Naive thymus-derived CD4-positive, alpha-beta T cell (primary cell): ENCODE data around the gene ZFAND3. TPM values are rescaled to one million over a fixed set of nuclear protein-coding genes. Genes with fewer than 3 reads are reported as not detected.

Experiments
- ATAC-seq: fragments of 150-1000 bp; cut with Tn5 transposase; 2 replicates; pipeline ENCODE4 v1.10.0; 2021; ENCODE audit warnings: mild to moderate bottlenecking, moderate library complexity
- CTCF ChIA-PET: fragments of 350-600 bp; sonication (Branson Sonifier 250); formaldehyde crosslinking; loops from one replicate; lab custom pipeline; 2021; ENCODE audit warnings: antibody characterized with exemption; lab: Charles Lee
- POLR2A ChIA-PET: fragments of 350-600 bp; sonication (Branson Sonifier 250); formaldehyde crosslinking; loops from one replicate; lab custom pipeline; 2021; ENCODE audit warnings: antibody characterized with exemption, inconsistent platforms; lab: Charles Lee
- DNase-seq, 9 donors: peaks; one replicate each; pipeline versions ENCODE4 v3.0.0 to v3.0.0-alpha.2; 2020 to 2022; ENCODE audit warnings: mixed read lengths in 1 of 9
- H3K27ac ChIP-seq: one replicate; pipeline ENCODE4 v1.7.0; 2013; ENCODE audit warnings: mild to moderate bottlenecking, low read depth, low read length, moderate library complexity
- H3K27me3 ChIP-seq, 2 donors: one replicate each; pipeline ENCODE4 v1.7.0; 2013; ENCODE audit warnings: low read length in 2 of 2, mild to moderate bottlenecking in 2 of 2, moderate library complexity in 2 of 2; ENCODE audit not compliant: control insufficient read depth in 2 of 2, insufficient read depth in 2 of 2
- H3K36me3 ChIP-seq, 3 experiments: 1 replicate in 2 of 3; 2 replicates in 1 of 3; pipeline ENCODE4 v1.7.0; 2013; ENCODE audit warnings: low read length in 3 of 3, mild to moderate bottlenecking in 3 of 3, moderate library complexity in 1 of 3; ENCODE audit not compliant: insufficient read depth in 3 of 3, control insufficient read depth in 2 of 3
- H3K4me1 ChIP-seq, 2 donors: one replicate each; pipeline ENCODE4 v1.7.0; 2013; ENCODE audit warnings: low read length in 2 of 2, mild to moderate bottlenecking in 2 of 2, moderate library complexity in 1 of 2; ENCODE audit not compliant: control insufficient read depth in 2 of 2, insufficient read depth in 2 of 2
- H3K4me3 ChIP-seq: 2 replicates; pipeline ENCODE4 v1.7.0; 2013; ENCODE audit warnings: mild to moderate bottlenecking, low read length
- H3K9me3 ChIP-seq, 3 experiments: 1 replicate in 2 of 3; 2 replicates in 1 of 3; pipeline ENCODE4 v1.7.0; 2013; ENCODE audit warnings: low read length in 3 of 3; ENCODE audit not compliant: control insufficient read depth in 2 of 3
- H3K27ac Mint-ChIP-seq, 9 donors: one replicate each; pipeline ENCODE4 v1.8.0; 2020 to 2022; ENCODE audit warnings: mixed read lengths in 9 of 9, mild to moderate bottlenecking in 8 of 9, moderate library complexity in 5 of 9, inconsistent platforms in 2 of 9
- H3K27me3 Mint-ChIP-seq, 5 donors: one replicate each; pipeline ENCODE4 v1.8.0; 2021 to 2022; ENCODE audit warnings: mixed read lengths in 5 of 5, mild to moderate bottlenecking in 1 of 5
- H3K36me3 Mint-ChIP-seq, 5 donors: one replicate each; pipeline ENCODE4 v1.8.0; 2020 to 2022; ENCODE audit warnings: mixed read lengths in 5 of 5, mild to moderate bottlenecking in 3 of 5, inconsistent platforms in 1 of 5
- H3K4me1 Mint-ChIP-seq, 7 donors: one replicate each; pipeline ENCODE4 v1.8.0; 2020 to 2022; ENCODE audit warnings: mixed read lengths in 7 of 7, mild to moderate bottlenecking in 3 of 7, inconsistent platforms in 1 of 7
- H3K4me3 Mint-ChIP-seq, 10 donors: one replicate each; pipeline ENCODE4 v1.8.0; 2020 to 2022; ENCODE audit warnings: mild to moderate bottlenecking in 10 of 10, mixed read lengths in 10 of 10, moderate library complexity in 6 of 10, inconsistent platforms in 2 of 10
- H3K9me3 Mint-ChIP-seq, 11 donors: one replicate each; pipeline ENCODE4 v1.8.0; 2020 to 2022; ENCODE audit warnings: mixed read lengths in 11 of 11, mild to moderate bottlenecking in 4 of 11, inconsistent platforms in 1 of 11, moderate library complexity in 1 of 11
- intact Hi-C, 2 donors: fragments of 100-400 bp; cut with micrococcal nuclease; formaldehyde crosslinking; loops; one replicate each; pipeline ENCODE4 v1.15.1; 2023
- polyA plus RNA-seq, 2 donors: library from polyadenylated mRNA; unstranded; fragments of 300-500 nt; fragmentation: Illumina TruSeq; gene quantifications; one replicate each; pipeline ENCODE4 v1.2.3, GENCODE V29; 2021
- total RNA-seq, 6 experiments: library from RNA in 5 of 6; stranded (reverse) in 5 of 6; gene quantifications; 1 replicate in 5 of 6; 2 replicates in 1 of 6; pipeline ENCODE4 v1.2.3 and lab custom pipeline; 2021 to 2026

Gene ZFAND3
- total and polyA plus RNA-seq, 7 experiments from 2014 or later = 3.5 to 55.0 (median 37.1) TPM

- peaks cover 13 to 47% (median 30%) of the 10 kb centered on the region in 7 donors for H3K4me1 Mint-ChIP-seq
- ATAC-seq (no peak), DNase-seq (no peak)
- no peak overlapping the region for H3K27ac ChIP-seq
- H3K27me3 ChIP-seq = no peaks in the 10 kb centered on the region
- ChIA-PET POLR2A (interaction anchor here (0.6 kb wide), 1 partner anchor 776 kb away, joined by 3 read pairs; no protein-coding TSS in a partner anchor), CTCF (interaction anchor here (0.6 kb wide), 1 partner anchor 127 kb away, joined by 4 read pairs; no protein-coding TSS in a partner anchor)
- H3K36me3 ChIP-seq = peaks cover 0 to 15% (median 0%) of the 10 kb centered on the region in 3 experiments
- H3K4me3 Mint-ChIP-seq = no peak overlapping the region
- intact Hi-C loops = no loop called here
- H3K9me3 ChIP-seq = no peaks in the 10 kb centered on the region
- no peaks in the 10 kb centered on the region for H3K4me1 ChIP-seq
- H3K27me3 Mint-ChIP-seq = no peaks in the 10 kb centered on the region
- peak overlapping the region in 1 of 9 donors; percentile 53 for H3K27ac Mint-ChIP-seq
- H3K9me3 Mint-ChIP-seq = no peaks in the 10 kb centered on the region
- H3K4me3 ChIP-seq = no peak overlapping the region
- peaks cover 2 to 15% (median 11%) of the 10 kb centered on the region in 5 donors for H3K36me3 Mint-ChIP-seq
Measured at GRCh38 chr6:38143191-38144150, 323.9 kb downstream of the ZFAND3 start.

DNA sequence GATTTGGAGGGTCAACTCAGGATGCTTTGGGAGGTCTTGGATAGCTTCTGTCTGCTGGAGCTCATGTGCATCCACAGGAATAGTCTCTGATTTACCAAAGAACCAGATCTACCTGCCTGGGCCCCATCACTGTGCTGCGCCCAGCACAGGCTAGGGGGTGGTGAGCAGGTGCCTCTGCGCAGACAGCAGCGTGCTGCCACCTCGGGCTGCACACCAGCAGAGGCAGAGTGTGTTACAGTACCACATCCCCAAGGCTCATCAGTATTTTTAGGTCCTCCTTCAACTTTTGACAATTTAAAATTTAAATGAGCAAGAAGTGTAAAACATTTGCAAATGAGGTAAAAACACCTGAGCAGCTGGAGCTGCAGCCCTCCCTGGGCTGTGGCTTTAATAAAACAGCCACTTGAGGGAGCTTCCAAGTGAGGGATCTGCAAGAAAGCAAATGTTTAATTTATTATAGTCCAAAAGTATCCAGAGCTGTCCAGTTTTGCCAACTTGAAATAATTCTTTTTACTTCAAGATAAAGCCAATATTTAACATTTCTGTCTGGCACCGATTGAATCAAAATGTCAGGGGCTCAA is 324.9 kb downstream of the ZFAND3 start:
- H3K36me3 ChIP-seq = peaks cover 0 to 15% (median 0%) of the 10 kb centered on the region in 3 experiments
- ATAC-seq (no peak), DNase-seq (no peak)
- H3K27me3 Mint-ChIP-seq = no peaks in the 10 kb centered on the region
- H3K27me3 ChIP-seq = no peaks in the 10 kb centered on the region
- POLR2A ChIA-PET = no interaction called here
- H3K4me1 Mint-ChIP-seq = peaks cover 15 to 37% (median 20%) of the 10 kb centered on the region in 7 donors
- peak overlapping the region in 1 of 9 donors; percentile 6 for H3K27ac Mint-ChIP-seq
- H3K36me3 Mint-ChIP-seq = peaks cover 0 to 10% (median 5%) of the 10 kb centered on the region in 5 donors
- no peaks in the 10 kb centered on the region for H3K4me1 ChIP-seq
- H3K4me3 ChIP-seq = no peak overlapping the region
- CTCF ChIA-PET = no interaction called here
- peaks cover 0 to 3% (median 0%) of the 10 kb centered on the region in 11 donors for H3K9me3 Mint-ChIP-seq
- H3K9me3 ChIP-seq = no peaks in the 10 kb centered on the region
- H3K27ac ChIP-seq = no peak overlapping the region
- intact Hi-C loops = no loop called here
- no peak overlapping the region for H3K4me3 Mint-ChIP-seq

DNA sequence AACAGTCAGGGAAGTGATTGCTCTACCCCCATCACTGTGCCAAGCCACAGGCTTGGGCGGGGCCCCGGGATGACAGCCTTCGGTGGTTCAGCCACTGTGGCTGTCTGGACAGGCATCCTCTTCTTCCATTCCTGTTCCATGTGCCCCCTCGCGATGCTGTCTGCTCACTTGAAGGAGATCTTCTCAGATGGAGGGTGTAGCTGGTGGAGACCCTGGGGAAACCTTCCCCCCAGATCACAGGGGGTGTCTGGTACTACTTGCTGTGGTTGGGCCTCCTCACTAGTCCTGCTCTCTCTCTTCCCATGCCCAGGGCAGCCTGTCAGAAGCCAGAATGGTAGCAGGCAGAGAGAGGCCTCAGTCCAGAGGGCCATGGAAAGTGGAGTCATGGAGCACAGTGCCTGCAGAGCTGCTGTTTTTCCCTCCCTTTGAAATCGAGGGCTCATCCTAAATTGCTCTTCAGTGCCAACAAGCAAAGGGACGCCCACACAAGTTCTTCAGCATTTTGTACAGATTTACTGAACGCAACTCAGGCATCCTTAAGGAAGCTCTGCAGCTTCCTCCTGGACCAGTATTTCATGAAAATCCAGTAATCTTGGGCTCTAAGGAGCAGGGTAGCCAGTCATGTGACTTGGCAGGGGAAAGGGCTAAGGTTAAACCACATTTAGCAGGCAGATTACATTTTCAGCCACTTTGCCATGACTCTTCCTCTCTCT is 326.6 kb downstream of the ZFAND3 start:
- Mint-ChIP-seq H3K27ac (peak overlapping the region in 3 of 9 donors; percentile 58 to 83 (median 59)), H3K36me3 (peaks cover 0 to 4% (median 4%) of the 10 kb centered on the region in 5 donors), H3K27me3 (no peaks in the 10 kb centered on the region), H3K4me1 (peaks cover 12 to 28% (median 15%) of the 10 kb centered on the region in 7 donors), H3K4me3 (no peak overlapping the region), H3K9me3 (peaks cover 0 to 3% (median 0%) of the 10 kb centered on the region in 11 donors)
- Histone ChIP-seq H3K27me3 (no peaks in the 10 kb centered on the region), H3K9me3 (no peaks in the 10 kb centered on the region), H3K4me1 (no peaks in the 10 kb centered on the region), H3K36me3 (peaks cover 0 to 19% (median 0%) of the 10 kb centered on the region in 3 experiments), H3K27ac (no peak overlapping the region), H3K4me3 (no peak overlapping the region)
- CTCF ChIA-PET = no interaction called here
- intact Hi-C loops = no loop called here
- DNase-seq (no peak), ATAC-seq (no peak)
- POLR2A ChIA-PET = no interaction called here

DNA sequence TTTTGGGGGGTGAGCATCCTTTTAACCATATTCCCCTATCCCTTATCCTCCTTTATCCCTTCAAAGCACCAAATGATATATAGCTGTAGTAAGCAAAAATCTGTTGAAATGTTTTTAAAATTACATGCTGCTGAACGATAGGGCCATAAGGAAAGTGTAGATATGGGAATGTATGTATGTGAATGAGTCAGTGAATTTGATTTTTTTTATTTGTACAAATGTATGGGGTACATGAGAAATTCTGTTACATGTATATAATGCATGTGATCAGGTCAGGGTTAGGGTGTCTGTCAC is 327.2 kb downstream of the ZFAND3 start:
- H3K4me1 Mint-ChIP-seq = peaks cover 8 to 26% (median 15%) of the 10 kb centered on the region in 7 donors

DNA sequence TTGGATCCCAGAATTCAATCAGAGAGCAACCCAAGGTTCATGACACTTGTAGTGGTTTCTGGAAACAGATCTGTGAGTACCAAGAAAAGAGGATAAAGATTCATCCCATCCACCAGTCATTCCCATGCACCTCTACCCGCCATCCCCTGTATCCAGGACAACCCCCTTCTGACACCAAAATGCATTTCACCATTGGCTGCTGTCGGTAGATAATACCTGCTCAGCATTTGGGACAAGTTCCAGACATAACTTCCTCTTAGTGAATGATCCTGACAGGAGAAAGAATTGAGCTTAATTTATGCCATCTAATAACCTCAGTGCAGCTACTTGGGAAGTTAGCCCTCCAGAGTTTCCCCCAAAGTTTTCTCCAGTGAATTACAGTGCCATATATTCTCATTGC is 329.1 kb downstream of the ZFAND3 start:
- H3K27ac ChIP-seq = no peak overlapping the region
- H3K36me3 ChIP-seq = peaks cover 0 to 29% (median 0%) of the 10 kb centered on the region in 3 experiments
- H3K27me3 ChIP-seq = no peaks in the 10 kb centered on the region
- no peak for DNase-seq
- no peaks in the 10 kb centered on the region for H3K27me3 Mint-ChIP-seq
- peaks cover 0 to 23% (median 15%) of the 10 kb centered on the region in 7 donors for H3K4me1 Mint-ChIP-seq
- no peak for ATAC-seq
- ChIA-PET POLR2A (no interaction called here), CTCF (no interaction called here)
- H3K36me3 Mint-ChIP-seq = peaks cover 0 to 8% (median 0%) of the 10 kb centered on the region in 5 donors
- H3K9me3 Mint-ChIP-seq = peaks cover 0 to 3% (median 0%) of the 10 kb centered on the region in 11 donors
- H3K9me3 ChIP-seq = no peaks in the 10 kb centered on the region
- H3K27ac Mint-ChIP-seq = peak overlapping the region in 2 of 9 donors; percentile 43 to 59
- H3K4me1 ChIP-seq = no peaks in the 10 kb centered on the region
- intact Hi-C loops = no loop called here
- no peak overlapping the region for H3K4me3 Mint-ChIP-seq
- H3K4me3 ChIP-seq = no peak overlapping the region

More for the DNA sequence above, 327.2 kb downstream of the ZFAND3 start:
- Mint-ChIP-seq H3K4me3 (no peak overlapping the region), H3K9me3 (peaks cover 0 to 3% (median 0%) of the 10 kb centered on the region in 11 donors), H3K36me3 (peaks cover 0 to 4% (median 0%) of the 10 kb centered on the region in 5 donors), H3K27me3 (no peaks in the 10 kb centered on the region), H3K27ac (peak overlapping the region in 3 of 9 donors; percentile 10 to 43 (median 28))
- Histone ChIP-seq H3K9me3 (no peaks in the 10 kb centered on the region), H3K36me3 (peaks cover 0 to 23% (median 0%) of the 10 kb centered on the region in 3 experiments), H3K4me1 (no peaks in the 10 kb centered on the region), H3K27me3 (no peaks in the 10 kb centered on the region), H3K27ac (no peak overlapping the region), H3K4me3 (no peak overlapping the region)
- intact Hi-C loops = no loop called here
- POLR2A ChIA-PET = no interaction called here
- DNase-seq (no peak), ATAC-seq (no peak)
- CTCF ChIA-PET = no interaction called here

- no peak for DNase-seq
- H3K27me3 ChIP-seq = no peaks in the 10 kb centered on the region
- CTCF ChIA-PET = no interaction called here
- H3K9me3 Mint-ChIP-seq = peaks cover 0 to 3% (median 0%) of the 10 kb centered on the region in 11 donors
- H3K4me1 ChIP-seq = no peaks in the 10 kb centered on the region
- intact Hi-C loops = no loop called here
- no peak for ATAC-seq
- H3K27ac Mint-ChIP-seq = peak overlapping the region in 3 of 9 donors; percentile 28 to 68 (median 50)
- peaks cover 0 to 30% (median 0%) of the 10 kb centered on the region in 3 experiments for H3K36me3 ChIP-seq
- H3K27me3 Mint-ChIP-seq = no peaks in the 10 kb centered on the region
- H3K4me3 Mint-ChIP-seq = no peak overlapping the region
- no peaks in the 10 kb centered on the region for H3K9me3 ChIP-seq
- peaks cover 0 to 22% (median 15%) of the 10 kb centered on the region in 7 donors for H3K4me1 Mint-ChIP-seq
- POLR2A ChIA-PET = no interaction called here
- no peak overlapping the region for H3K4me3 ChIP-seq
- no peak overlapping the region for H3K27ac ChIP-seq
- peaks cover 0 to 8% (median 0%) of the 10 kb centered on the region in 5 donors for H3K36me3 Mint-ChIP-seq
Measured at GRCh38 chr6:38149531-38149930, 330.0 kb downstream of the ZFAND3 start.
